ENCODE measurements around the gene SHISA4.

The SHISA4 gene

GRCh38 chr1:201889090-201889968 lies 631 bp downstream of the SHISA4 start:
- peaks cover 9% of the 10 kb centered on the region for H3K4me1 Mint-ChIP-seq (ENCODE audit: low read depth)
- no peaks in the 10 kb centered on the region for H3K9me3 Mint-ChIP-seq (ENCODE audit: low read depth)
- H3K36me3 Mint-ChIP-seq: no peaks in the 10 kb centered on the region
- no peak overlapping the region for H3K27ac Mint-ChIP-seq
- H3K4me3 Mint-ChIP-seq: peak overlapping the region; percentile 87
- peaks cover 25% of the 10 kb centered on the region for H3K27me3 Mint-ChIP-seq

- H3K36me3 Mint-ChIP-seq: no peaks in the 10 kb centered on the region
- H3K9me3 Mint-ChIP-seq (ENCODE audit: low read depth): no peaks in the 10 kb centered on the region
- peaks cover 25% of the 10 kb centered on the region for H3K27me3 Mint-ChIP-seq
- H3K4me3 Mint-ChIP-seq: peak overlapping the region; percentile 17
- H3K4me1 Mint-ChIP-seq (ENCODE audit: low read depth): peaks cover 9% of the 10 kb centered on the region
- H3K27ac Mint-ChIP-seq: no peak overlapping the region
Observed at GRCh38 chr1:201890223-201890622, 1.5 kb downstream of the SHISA4 start.

GRCh38 chr1:201890806-201891450 lies 2.2 kb downstream of the SHISA4 start:
- H3K36me3 Mint-ChIP-seq: no peaks in the 10 kb centered on the region
- H3K4me3 Mint-ChIP-seq: no peak overlapping the region
- no peak overlapping the region for H3K27ac Mint-ChIP-seq
- H3K9me3 Mint-ChIP-seq (ENCODE audit: low read depth): no peaks in the 10 kb centered on the region
- H3K4me1 Mint-ChIP-seq (ENCODE audit: low read depth): peaks cover 10% of the 10 kb centered on the region
- peaks cover 25% of the 10 kb centered on the region for H3K27me3 Mint-ChIP-seq

- peaks cover 15% of the 10 kb centered on the region for H3K4me1 Mint-ChIP-seq (ENCODE audit: low read depth)
- no peak overlapping the region for H3K27ac Mint-ChIP-seq
- H3K27me3 Mint-ChIP-seq: peaks cover 25% of the 10 kb centered on the region
- no peak overlapping the region for H3K4me3 Mint-ChIP-seq
- no peaks in the 10 kb centered on the region for H3K36me3 Mint-ChIP-seq
- H3K9me3 Mint-ChIP-seq (ENCODE audit: low read depth): no peaks in the 10 kb centered on the region
Observed at GRCh38 chr1:201891451-201892045, 2.9 kb downstream of the SHISA4 start.

- Mint-ChIP-seq H3K9me3 (ENCODE audit: low read depth) (no peaks in the 10 kb centered on the region), H3K27ac (no peak overlapping the region), H3K36me3 (no peaks in the 10 kb centered on the region), H3K4me3 (no peak overlapping the region), H3K27me3 (peaks cover 25% of the 10 kb centered on the region), H3K4me1 (ENCODE audit: low read depth) (peaks cover 15% of the 10 kb centered on the region)
Observed at GRCh38 chr1:201892211-201892610, 3.5 kb downstream of the SHISA4 start.

- Mint-ChIP-seq H3K9me3 (ENCODE audit: low read depth) (no peaks in the 10 kb centered on the region), H3K27ac (no peak overlapping the region), H3K27me3 (peaks cover 25% of the 10 kb centered on the region), H3K4me3 (no peak overlapping the region), H3K36me3 (no peaks in the 10 kb centered on the region), H3K4me1 (ENCODE audit: low read depth) (peaks cover 12% of the 10 kb centered on the region)
Observed at GRCh38 chr1:201893431-201893830, 4.7 kb downstream of the SHISA4 start.

GRCh38 chr1:201894343-201895119 lies 5.8 kb downstream of the SHISA4 start:
- Mint-ChIP-seq H3K27ac (no peak overlapping the region), H3K27me3 (peaks cover 24% of the 10 kb centered on the region), H3K36me3 (no peaks in the 10 kb centered on the region), H3K9me3 (ENCODE audit: low read depth) (no peaks in the 10 kb centered on the region), H3K4me1 (ENCODE audit: low read depth) (peaks cover 10% of the 10 kb centered on the region), H3K4me3 (no peak overlapping the region)

- H3K9me3 Mint-ChIP-seq (ENCODE audit: low read depth): no peaks in the 10 kb centered on the region
- no peak overlapping the region for H3K4me3 Mint-ChIP-seq
- H3K36me3 Mint-ChIP-seq: no peaks in the 10 kb centered on the region
- H3K27me3 Mint-ChIP-seq: peaks cover 21% of the 10 kb centered on the region
- no peak overlapping the region for H3K27ac Mint-ChIP-seq
- peaks cover 7% of the 10 kb centered on the region for H3K4me1 Mint-ChIP-seq (ENCODE audit: low read depth)
Observed at GRCh38 chr1:201895120-201895665, 6.5 kb downstream of the SHISA4 start.

- Mint-ChIP-seq H3K9me3 (ENCODE audit: low read depth) (no peaks in the 10 kb centered on the region), H3K4me3 (peak overlapping the region; percentile 30), H3K4me1 (ENCODE audit: low read depth) (peaks cover 7% of the 10 kb centered on the region), H3K27me3 (peaks cover 15% of the 10 kb centered on the region), H3K36me3 (no peaks in the 10 kb centered on the region), H3K27ac (no peak overlapping the region)
Observed at GRCh38 chr1:201895913-201896807, 7.5 kb downstream of the SHISA4 start.

GRCh38 chr1:201896951-201897391 lies 8.3 kb downstream of the SHISA4 start:
- Mint-ChIP-seq H3K4me3 (no peak overlapping the region), H3K4me1 (ENCODE audit: low read depth) (peaks cover 7% of the 10 kb centered on the region), H3K9me3 (ENCODE audit: low read depth) (no peaks in the 10 kb centered on the region), H3K27me3 (peaks cover 11% of the 10 kb centered on the region), H3K36me3 (no peaks in the 10 kb centered on the region), H3K27ac (no peak overlapping the region)

GRCh38 chr1:201898240-201898894 lies 9.7 kb downstream of the SHISA4 start:
- H3K9me3 Mint-ChIP-seq (ENCODE audit: low read depth): no peaks in the 10 kb centered on the region
- H3K4me1 Mint-ChIP-seq (ENCODE audit: low read depth): peaks cover 7% of the 10 kb centered on the region
- H3K36me3 Mint-ChIP-seq: no peaks in the 10 kb centered on the region
- no peak overlapping the region for H3K4me3 Mint-ChIP-seq
- H3K27me3 Mint-ChIP-seq: peaks cover 4% of the 10 kb centered on the region
- H3K27ac Mint-ChIP-seq: no peak overlapping the region

- Mint-ChIP-seq H3K9me3 (ENCODE audit: low read depth) (no peaks in the 10 kb centered on the region), H3K4me1 (ENCODE audit: low read depth) (peaks cover 7% of the 10 kb centered on the region), H3K36me3 (no peaks in the 10 kb centered on the region), H3K4me3 (no peak overlapping the region), H3K27me3 (peaks cover 2% of the 10 kb centered on the region), H3K27ac (no peak overlapping the region)
Observed at GRCh38 chr1:201898992-201899391, 10.3 kb downstream of the SHISA4 start.

GRCh38 chr1:201899683-201900429 lies 11.2 kb downstream of the SHISA4 start:
- H3K4me3 Mint-ChIP-seq: no peak overlapping the region
- no peak overlapping the region for H3K27ac Mint-ChIP-seq
- H3K36me3 Mint-ChIP-seq: no peaks in the 10 kb centered on the region
- no peaks in the 10 kb centered on the region for H3K27me3 Mint-ChIP-seq
- H3K4me1 Mint-ChIP-seq (ENCODE audit: low read depth): peaks cover 7% of the 10 kb centered on the region
- no peaks in the 10 kb centered on the region for H3K9me3 Mint-ChIP-seq (ENCODE audit: low read depth)
